Stomach (tissue), 19 donors: ENCODE results near the gene EFNA1. TPM values are rescaled to one million over a fixed set of nuclear protein-coding genes. Genes with fewer than 3 reads are reported as not detected.

ENCODE experiments used
- DNase-seq, 2 donors: peaks; one replicate each; pipeline versions ENCODE4 v3.0.0 to v3.0.0-alpha.2; 2013 to 2019
- H3K27ac ChIP-seq, 5 donors: fragments of 200-600 bp in 4 of 5; sonication (generic) in 4 of 5; one replicate each; pipeline ENCODE4 v1.5.1; 2013 to 2019; ENCODE audit warnings: mild to moderate bottlenecking in 1 of 5, moderate library complexity in 1 of 5
- H3K27me3 ChIP-seq, 3 donors: fragments of 200-600 bp; sonication (generic); one replicate each; pipeline ENCODE4 v1.5.1; 2017 to 2019; ENCODE audit warnings: mixed run types in 1 of 3
- H3K36me3 ChIP-seq, 4 donors: fragments of 200-600 bp; sonication (generic); 1 replicate in 3 of 4; 2 replicates in 1 of 4; pipeline ENCODE4 v1.5.1; 2016 to 2019
- H3K4me1 ChIP-seq, 4 donors: fragments of 200-600 bp; sonication (generic); one replicate each; pipeline ENCODE4 v1.5.1; 2016 to 2019
- H3K4me3 ChIP-seq, 4 donors: fragments of 200-600 bp; sonication (generic) in 3 of 4; one replicate each; pipeline ENCODE4 v1.5.1; 2016 to 2019; ENCODE audit warnings: mild to moderate bottlenecking in 1 of 4
- H3K9me3 ChIP-seq, 4 donors: fragments of 200-600 bp; sonication (generic); one replicate each; pipeline ENCODE4 v1.5.1; 2016 to 2019
- CTCF ChIP-seq, 7 experiments: fragments of 450-650 bp in 4 of 7; fragments of 200-600 bp in 3 of 7; sonication (generic) in 3 of 7; IDR thresholded peaks; one replicate each; pipeline ENCODE4 v1.5.1; 2016 to 2019; ENCODE audit warnings: antibody characterized with exemption in 7 of 7, control low read depth in 2 of 7, mild to moderate bottlenecking in 1 of 7
- EP300 ChIP-seq: sonication (generic); formaldehyde crosslinking; IDR thresholded peaks from one replicate; pipeline ENCODE4 v1.6.1; 2017; ENCODE audit warnings: antibody characterized with exemption
- POLR2A ChIP-seq, 4 donors: fragments of 450-650 bp; IDR thresholded peaks; one replicate each; pipeline ENCODE4 v1.6.1; 2016; ENCODE audit warnings: antibody characterized with exemption in 4 of 4, control low read depth in 2 of 4, mild to moderate bottlenecking in 1 of 4, moderate library complexity in 1 of 4
- POLR2AphosphoS5 ChIP-seq, 3 donors: sonication (generic); formaldehyde crosslinking; IDR thresholded peaks; one replicate each; pipeline ENCODE4 v1.6.1; 2016; ENCODE audit warnings: antibody characterized with exemption in 3 of 3
- WGBS, 5 donors: extraction: QIAGEN DNeasy Blood & Tissue Kit in 3 of 5; methylation state at CpG; one replicate each; pipeline versions ENCODE4 v1.1.5 to v1.1.7; 2013 to 2018; 5-methylcytosine and 5-hydroxymethylcytosine counted together
- intact Hi-C: fragments of 100-400 bp; cut with DNase I; formaldehyde crosslinking; loops from one replicate; pipeline ENCODE4 v1.15.1; 2023; ENCODE audit warnings: low total_unique reads
- long read RNA-seq, 10 donors: transcript quantifications; one replicate each; lab custom pipeline, GENCODE V29; 2026
- polyA plus RNA-seq, 3 donors: library from polyadenylated mRNA; stranded (reverse); fragments of 200-250 nt; gene quantifications; one replicate each; pipeline ENCODE4 v1.2.3, GENCODE V29; 2013
- total RNA-seq, 5 donors: library from RNA; depleted of rRNA; stranded (reverse); fragments of >200 nt; gene quantifications; one replicate each; pipeline versions ENCODE4 v1.1.0 to v1.2.3, GENCODE V29; 2014 to 2016
- donor health status: healthy with polysubstance abuse.
- donor health status: Bipolar disorder and iron deficiency.
- donor health status: healthy.

Gene EFNA1
- total RNA-seq (10 to 100 TPM; 12.2 to 75.3 (median 36.0) TPM), polyA plus RNA-seq (10 to 100 TPM; 31.3 to 65.8 (median 47.7) TPM)
- long read RNA-seq, donor 1, transcript EFNA1-202 (5 exons, 1,926 nt): major isoform, 10 of 11 reads
- long read RNA-seq, donor 1, partial matches to known transcripts: 0 of 11 reads
- long read RNA-seq, donor 1, other reads (novel, unspliced or antisense): 0 of 11 reads
- long read RNA-seq, donor 2, transcript EFNA1-202 (5 exons, 1,926 nt): major isoform, 17 of 55 reads
- long read RNA-seq, donor 2, partial matches to known transcripts: 33 of 55 reads
- long read RNA-seq, donor 2, other reads (novel, unspliced or antisense): 0 of 55 reads
- long read RNA-seq, donor 3, transcript EFNA1-202 (5 exons, 1,926 nt): major isoform, 12 of 45 reads
- long read RNA-seq, donor 3, partial matches to known transcripts: 24 of 45 reads
- long read RNA-seq, donor 3, other reads (novel, unspliced or antisense): 7 of 45 reads
- long read RNA-seq, donor 4, partial matches to known transcripts: 5 of 13 reads
- long read RNA-seq, donor 4, other reads (novel, unspliced or antisense): 8 of 13 reads
- long read RNA-seq, donor 5, transcript EFNA1-202 (5 exons, 1,926 nt): major isoform, 14 of 15 reads
- long read RNA-seq, donor 5, partial matches to known transcripts: 0 of 15 reads
- long read RNA-seq, donor 5, other reads (novel, unspliced or antisense): 0 of 15 reads
- long read RNA-seq, donor 6: 0 reads
- long read RNA-seq, donor 7, transcript EFNA1-202 (5 exons, 1,926 nt): major isoform, 21 of 105 reads
- long read RNA-seq, donor 7, partial matches to known transcripts: 41 of 105 reads
- long read RNA-seq, donor 7, other reads (novel, unspliced or antisense): 41 of 105 reads
- long read RNA-seq, donor 8, transcript EFNA1-202 (5 exons, 1,926 nt): major isoform, 9 of 100 reads
- long read RNA-seq, donor 8, partial matches to known transcripts: 49 of 100 reads
- long read RNA-seq, donor 8, other reads (novel, unspliced or antisense): 37 of 100 reads
- long read RNA-seq, donor 9, transcript EFNA1-202 (5 exons, 1,926 nt): major isoform, 7 of 18 reads
- long read RNA-seq, donor 9, partial matches to known transcripts: 10 of 18 reads
- long read RNA-seq, donor 9, other reads (novel, unspliced or antisense): 0 of 18 reads
- long read RNA-seq, donor 10, transcript EFNA1-202 (5 exons, 1,926 nt): major isoform, 14 of 14 reads
- long read RNA-seq, donor 10, partial matches to known transcripts: 0 of 14 reads
- long read RNA-seq, donor 10, other reads (novel, unspliced or antisense): 0 of 14 reads

GRCh38 chr1:155127105-155127966 is at the start of gene EFNA1:
Gene EFNA1, plus strand, starts transcription at chr1:155127876. Its CDS starts 102 bp downstream, at chr1:155127978.
- peaks cover 0 to 37% (median 9%) of the 10 kb centered on the region in 3 donors for H3K27me3 ChIP-seq
- H3K36me3 ChIP-seq: peaks cover 11 to 17% (median 13%) of the 10 kb centered on the region in 4 donors
- H3K4me1 ChIP-seq: peaks cover 55 to 88% (median 82%) of the 10 kb centered on the region in 4 donors
- H3K9me3 ChIP-seq: no peaks in the 10 kb centered on the region
- peak within 1 kb of the TSS; percentile 93 to 100 (median 98) for H3K27ac ChIP-seq
- intact Hi-C loops: no loop called here
- TF ChIP-seq CTCF (IDR thresholded peaks at IDR 0.05) (no peak), POLR2AphosphoS5 (IDR thresholded peaks at IDR 0.05) (peak; percentile 1 to 92 (median 86))
- 0 to 1% (median 0%) methylated on average over 43 to 76 of the region's 76 CpGs for WGBS, 5 donors
- DNase-seq: peak; percentile 82 to 92
- H3K4me3 ChIP-seq: peak within 1 kb of the TSS; percentile 73 to 78 (median 74)

GRCh38 chr1:155078469-155079209 is 49.0 kb upstream of the EFNA1 start, which contains the start of gene EFNA3:
Gene EFNA3, plus strand, starts transcription at chr1:155078837. Its CDS starts 105 bp downstream, at chr1:155078942.
- no peak for TF ChIP-seq EP300
- TF ChIP-seq CTCF (IDR thresholded peaks at IDR 0.05): no peak
- no peak for TF ChIP-seq POLR2AphosphoS5 (IDR thresholded peaks at IDR 0.05)
- no peak for TF ChIP-seq POLR2A (IDR thresholded peaks at IDR 0.05)
- H3K4me3 ChIP-seq: peak within 1 kb of the TSS; percentile 42 to 62 (median 46)
- no peak within 1 kb of the TSS for H3K27ac ChIP-seq
- H3K9me3 ChIP-seq: no peaks in the 10 kb centered on the region
- H3K4me1 ChIP-seq: peaks cover 52 to 59% (median 57%) of the 10 kb centered on the region in 4 donors
- intact Hi-C loops: no loop called here
- 0 to 2% (median 2%) methylated on average over 5 to 59 of the region's 59 CpGs for WGBS, 5 donors
- H3K27me3 ChIP-seq: peaks cover 21 to 53% (median 52%) of the 10 kb centered on the region in 3 donors
- DNase-seq: peak; percentile 75 to 88
- H3K36me3 ChIP-seq: no peaks in the 10 kb centered on the region

GRCh38 chr1:155079210-155079486 is 48.5 kb upstream of the EFNA1 start:
- Histone ChIP-seq H3K27ac (no peak overlapping the region), H3K36me3 (no peaks in the 10 kb centered on the region), H3K4me1 (peaks cover 55 to 64% (median 61%) of the 10 kb centered on the region in 4 donors), H3K9me3 (no peaks in the 10 kb centered on the region), H3K27me3 (peaks cover 21 to 58% (median 57%) of the 10 kb centered on the region in 3 donors), H3K4me3 (peak overlapping the region; percentile 42 to 62 (median 46))
- no peak for TF ChIP-seq EP300
- no peak for TF ChIP-seq CTCF (IDR thresholded peaks at IDR 0.05)
- no peak for TF ChIP-seq POLR2A (IDR thresholded peaks at IDR 0.05)
- TF ChIP-seq POLR2AphosphoS5 (IDR thresholded peaks at IDR 0.05): no peak
- 1 to 7% (median 4%) methylated on average over 8 to 10 of the region's 10 CpGs for WGBS, 5 donors
- intact Hi-C loops: no loop called here
- DNase-seq: no peak
